ENCODE data around the gene NEK6. TPM values are rescaled to one million over a fixed set of nuclear protein-coding genes. Genes with fewer than 3 reads are reported as not detected.

NEK6 gene
- polyA plus RNA-seq, 2 of the 4 experiments (the other 2 are of a cell fraction): 26.1 to 33.7 TPM

DNA sequence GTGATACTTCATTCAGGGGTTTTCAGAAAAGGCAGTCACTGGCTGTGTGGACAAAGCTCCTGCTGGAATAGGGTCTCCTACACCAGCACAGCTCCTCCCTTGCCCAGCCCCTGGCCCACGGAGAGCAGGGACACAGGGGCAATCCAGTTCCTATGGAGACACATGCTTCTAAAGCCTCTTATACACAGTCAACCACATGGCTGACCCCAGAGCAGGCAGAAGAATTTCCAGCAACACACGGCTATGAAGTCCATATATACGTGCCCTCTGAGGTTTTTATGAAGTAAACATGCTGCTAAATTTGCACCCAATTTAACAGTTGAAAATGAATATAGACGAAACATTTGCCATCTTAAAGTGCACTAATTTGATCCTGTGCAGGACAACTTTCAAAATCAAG lies 138.1 kb downstream of the NEK6 start:
- ATAC-seq (no peak), DNase-seq (ENCODE audit: low read depth in 1 of 2, low spot score in 1 of 2) (no peak), FAIRE-seq (no peak)
- Histone ChIP-seq H3K27ac (no peak overlapping the region), H3K9me3 (no peaks in the 10 kb centered on the region), H3K4me3 (no peak overlapping the region), H3K4me1 (peaks cover 40% of the 10 kb centered on the region), H3K4me2 (no peak overlapping the region)
- CTCF ChIA-PET: interaction anchor here (0.8 to 32.7 kb wide), 3 partner anchors 14 to 376 kb away, joined by 3 to 429 read pairs (median 4); partner anchors contain the start of genes NR6A1 and PSMB7
- no peak for TF ChIP-seq CHD2 (IDR thresholded peaks at IDR 0.05; ENCODE audit: low read length, partially characterized antibody)
- TF ChIP-seq TFCP2L1 (CRISPR knock-in tag; IDR thresholded peaks at IDR 0.05): no peak
- TF ChIP-seq ZFP36 (IDR thresholded peaks at IDR 0.05; ENCODE audit: borderline replicate concordance, partially characterized antibody): no peak
- no peak for TF ChIP-seq POLR2AphosphoS2 (conservative IDR thresholded peaks at IDR 0.05; ENCODE audit: low read length)
- TF ChIP-seq CBX2 (IDR thresholded peaks at IDR 0.05; ENCODE audit: borderline replicate concordance, low read depth): no peak
- no peak for TF ChIP-seq MYC (IDR thresholded peaks at IDR 0.05; ENCODE audit: borderline replicate concordance, low read length)
- TF ChIP-seq RNF2 (IDR thresholded peaks at IDR 0.05; ENCODE audit: borderline replicate concordance, low read depth): no peak
- TF ChIP-seq GATA3 (IDR thresholded peaks at IDR 0.05; ENCODE audit: borderline replicate concordance): no peak
- TF ChIP-seq, protein P1, sequence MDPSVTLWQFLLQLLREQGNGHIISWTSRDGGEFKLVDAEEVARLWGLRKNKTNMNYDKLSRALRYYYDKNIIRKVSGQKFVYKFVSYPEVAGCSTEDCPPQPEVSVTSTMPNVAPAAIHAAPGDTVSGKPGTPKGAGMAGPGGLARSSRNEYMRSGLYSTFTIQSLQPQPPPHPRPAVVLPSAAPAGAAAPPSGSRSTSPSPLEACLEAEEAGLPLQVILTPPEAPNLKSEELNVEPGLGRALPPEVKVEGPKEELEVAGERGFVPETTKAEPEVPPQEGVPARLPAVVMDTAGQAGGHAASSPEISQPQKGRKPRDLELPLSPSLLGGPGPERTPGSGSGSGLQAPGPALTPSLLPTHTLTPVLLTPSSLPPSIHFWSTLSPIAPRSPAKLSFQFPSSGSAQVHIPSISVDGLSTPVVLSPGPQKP (IDR thresholded peaks at IDR 0.05; ENCODE audit: low read depth, low read length): no peak
- no peak for TF ChIP-seq RAD21 (conservative IDR thresholded peaks at IDR 0.05 in 1 of 2, IDR thresholded peaks at IDR 0.05 in 1 of 2)
- TF ChIP-seq CEBPB (IDR thresholded peaks at IDR 0.05): no peak
- no peak for TF ChIP-seq SREBF2 (IDR thresholded peaks at IDR 0.05)
- no peak for TF ChIP-seq ZSCAN20 (CRISPR knock-in tag; IDR thresholded peaks at IDR 0.05)
- TF ChIP-seq EP300 (IDR thresholded peaks at IDR 0.05): no peak
- TF ChIP-seq RCOR1 (IDR thresholded peaks at IDR 0.05; ENCODE audit: low read depth, low read length): no peak
- no peak for TF ChIP-seq SMC3 (IDR thresholded peaks at IDR 0.05)
- no peak for TF ChIP-seq FOSB (CRISPR knock-in tag; IDR thresholded peaks at IDR 0.05)
- 85% methylated on average over 4 of the region's 4 CpGs for WGBS (ENCODE audit: missing lambda C conversion rate)
- POLR2A ChIA-PET: no interaction called here

DNA sequence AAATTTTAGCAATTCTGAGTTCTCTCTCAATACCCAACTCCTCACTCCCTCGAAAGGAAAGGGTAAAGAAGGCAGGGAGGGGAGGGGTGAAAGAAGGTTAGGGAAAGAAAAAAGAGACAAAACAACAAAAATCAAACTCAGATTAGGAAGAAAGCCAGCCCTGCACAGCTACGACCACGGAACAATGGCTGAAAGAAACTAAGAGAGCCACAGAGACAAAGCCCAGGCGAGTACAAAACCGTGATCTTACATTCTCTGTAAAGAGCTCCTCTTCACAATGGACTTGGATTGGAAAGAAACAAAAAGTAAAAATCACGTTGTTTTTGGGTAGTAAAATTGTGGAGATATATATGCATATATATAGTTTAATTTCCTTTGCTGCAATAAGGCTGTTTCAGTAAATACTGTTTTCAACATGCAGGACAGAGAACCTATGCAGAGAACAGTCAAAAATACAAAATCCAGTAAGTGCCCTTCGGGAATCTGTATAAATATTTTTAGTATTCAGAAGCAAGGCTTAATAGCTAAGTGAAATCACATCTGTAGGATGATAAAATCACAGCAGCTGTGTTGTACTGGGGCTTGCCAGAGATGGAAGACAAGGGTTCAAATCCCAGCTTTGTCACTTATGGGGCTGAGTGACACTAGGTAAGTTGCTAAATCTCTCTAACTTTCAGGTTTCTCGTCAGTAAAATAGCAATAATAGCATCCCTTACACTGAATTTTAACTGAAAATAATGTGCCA lies 140.6 kb downstream of the NEK6 start:
- CTCF ChIA-PET: interaction anchor here (1.0 to 32.7 kb wide), 3 partner anchors 5 to 454 kb away, joined by 3 to 429 read pairs (median 429); partner anchors contain the start of gene PSMB7
- FAIRE-seq: no peak

DNA sequence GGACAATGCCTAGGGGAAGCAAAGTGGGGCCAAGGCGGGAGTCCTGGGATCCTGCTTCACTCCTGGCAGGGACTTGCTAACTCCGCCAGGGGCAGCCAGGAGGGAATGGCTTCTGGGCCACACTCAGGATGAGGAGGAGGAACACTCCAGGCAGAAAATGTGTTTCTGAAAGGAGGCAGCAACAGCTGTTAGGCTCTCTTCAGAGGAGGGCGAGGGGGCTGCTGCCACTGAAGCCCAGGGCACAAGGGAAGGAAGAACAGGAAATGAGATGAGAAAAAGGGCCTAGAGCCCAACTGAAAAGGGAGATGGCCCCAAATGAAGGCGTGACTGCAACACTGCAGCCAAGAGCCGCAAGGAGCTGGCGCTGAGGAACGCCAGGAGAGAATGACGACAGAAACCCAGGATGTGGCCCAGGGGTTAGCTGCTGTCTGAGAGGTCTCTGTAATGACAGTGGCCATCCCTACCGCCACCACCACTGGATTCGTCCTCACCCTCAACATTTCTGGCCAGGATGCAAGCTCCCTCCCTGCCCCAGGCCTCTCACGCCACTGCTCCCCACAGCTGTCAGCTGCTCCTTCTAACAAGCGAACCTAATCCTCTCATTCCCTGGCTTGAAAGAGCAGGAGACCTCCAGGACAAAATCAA lies 141.7 kb downstream of the NEK6 start:
- Histone ChIP-seq H3K27ac (no peak overlapping the region), H3K4me1 (peaks cover 4% of the 10 kb centered on the region), H3K4me2 (no peak overlapping the region), H3K4me3 (no peak overlapping the region), H3K9me3 (no peaks in the 10 kb centered on the region)
- ChIA-PET POLR2A (no interaction called here), CTCF (interaction anchor here (0.6 to 32.7 kb wide), 5 partner anchors 6 to 453 kb away, joined by 3 to 429 read pairs (median 3); partner anchors contain the start of gene PSMB7)
- TF ChIP-seq KDM5A (IDR thresholded peaks at IDR 0.05) (no peak), MAZ (IDR thresholded peaks at IDR 0.05; ENCODE audit: borderline replicate concordance, low read depth, low read length) (no peak), RNF2 (IDR thresholded peaks at IDR 0.05; ENCODE audit: borderline replicate concordance, low read depth) (no peak), HOXB5 (CRISPR knock-in tag; IDR thresholded peaks at IDR 0.05) (no peak), CBX2 (IDR thresholded peaks at IDR 0.05; ENCODE audit: borderline replicate concordance, low read depth) (no peak), ESRRA (IDR thresholded peaks at IDR 0.05; ENCODE audit: borderline replicate concordance, low read length) (no peak), PHF8 (IDR thresholded peaks at IDR 0.05; ENCODE audit: borderline replicate concordance, low read depth) (no peak), ZC3H11A (IDR thresholded peaks at IDR 0.05) (no peak)
- TF ChIP-seq, protein P2, sequence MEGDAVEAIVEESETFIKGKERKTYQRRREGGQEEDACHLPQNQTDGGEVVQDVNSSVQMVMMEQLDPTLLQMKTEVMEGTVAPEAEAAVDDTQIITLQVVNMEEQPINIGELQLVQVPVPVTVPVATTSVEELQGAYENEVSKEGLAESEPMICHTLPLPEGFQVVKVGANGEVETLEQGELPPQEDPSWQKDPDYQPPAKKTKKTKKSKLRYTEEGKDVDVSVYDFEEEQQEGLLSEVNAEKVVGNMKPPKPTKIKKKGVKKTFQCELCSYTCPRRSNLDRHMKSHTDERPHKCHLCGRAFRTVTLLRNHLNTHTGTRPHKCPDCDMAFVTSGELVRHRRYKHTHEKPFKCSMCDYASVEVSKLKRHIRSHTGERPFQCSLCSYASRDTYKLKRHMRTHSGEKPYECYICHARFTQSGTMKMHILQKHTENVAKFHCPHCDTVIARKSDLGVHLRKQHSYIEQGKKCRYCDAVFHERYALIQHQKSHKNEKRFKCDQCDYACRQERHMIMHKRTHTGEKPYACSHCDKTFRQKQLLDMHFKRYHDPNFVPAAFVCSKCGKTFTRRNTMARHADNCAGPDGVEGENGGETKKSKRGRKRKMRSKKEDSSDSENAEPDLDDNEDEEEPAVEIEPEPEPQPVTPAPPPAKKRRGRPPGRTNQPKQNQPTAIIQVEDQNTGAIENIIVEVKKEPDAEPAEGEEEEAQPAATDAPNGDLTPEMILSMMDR (IDR thresholded peaks at IDR 0.05): no peak
- TF ChIP-seq, protein P3, sequence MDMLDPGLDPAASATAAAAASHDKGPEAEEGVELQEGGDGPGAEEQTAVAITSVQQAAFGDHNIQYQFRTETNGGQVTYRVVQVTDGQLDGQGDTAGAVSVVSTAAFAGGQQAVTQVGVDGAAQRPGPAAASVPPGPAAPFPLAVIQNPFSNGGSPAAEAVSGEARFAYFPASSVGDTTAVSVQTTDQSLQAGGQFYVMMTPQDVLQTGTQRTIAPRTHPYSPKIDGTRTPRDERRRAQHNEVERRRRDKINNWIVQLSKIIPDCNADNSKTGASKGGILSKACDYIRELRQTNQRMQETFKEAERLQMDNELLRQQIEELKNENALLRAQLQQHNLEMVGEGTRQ (IDR thresholded peaks at IDR 0.05): no peak
- DNase-seq (ENCODE audit: low read depth in 1 of 2, low spot score in 1 of 2) (no peak), ATAC-seq (peak; percentile 12 to 30; a peak in 3 of 6 replicates), FAIRE-seq (no peak)
- 89% methylated on average over 12 of the region's 12 CpGs for WGBS (ENCODE audit: missing lambda C conversion rate)

More for the DNA sequence above, 140.6 kb downstream of the NEK6 start:
- 87% methylated on average over 8 of the region's 8 CpGs for WGBS (ENCODE audit: missing lambda C conversion rate)
- POLR2A ChIA-PET: no interaction called here
- Histone ChIP-seq H3K9me3 (no peaks in the 10 kb centered on the region), H3K27ac (no peak overlapping the region), H3K4me1 (peaks cover 15% of the 10 kb centered on the region), H3K4me2 (no peak overlapping the region), H3K4me3 (no peak overlapping the region)
- TF ChIP-seq CBX8 (IDR thresholded peaks at IDR 0.05) (no peak), PHF8 (IDR thresholded peaks at IDR 0.05; ENCODE audit: borderline replicate concordance, low read depth) (no peak), RCOR1 (IDR thresholded peaks at IDR 0.05; ENCODE audit: low read depth, low read length) (no peak), POLR2AphosphoS2 (conservative IDR thresholded peaks at IDR 0.05; ENCODE audit: low read length) (no peak)
- TF ChIP-seq, protein P4, sequence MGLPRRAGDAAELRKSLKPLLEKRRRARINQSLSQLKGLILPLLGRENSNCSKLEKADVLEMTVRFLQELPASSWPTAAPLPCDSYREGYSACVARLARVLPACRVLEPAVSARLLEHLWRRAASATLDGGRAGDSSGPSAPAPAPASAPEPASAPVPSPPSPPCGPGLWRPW (IDR thresholded peaks at IDR 0.05): no peak
- no peak for DNase-seq (ENCODE audit: low read depth in 1 of 2, low spot score in 1 of 2)
- no peak for ATAC-seq
